ENCODE results near the gene DNAH12.

GRCh38 chr3:57314204-57314603 is 229.9 kb downstream of the DNAH12 start:
- TF ChIP-seq TCF7L2 (IDR thresholded peaks at IDR 0.05; ENCODE audit: low read depth, low read length) (no peak), YY1 (IDR thresholded peaks at IDR 0.05; ENCODE audit: insufficient read depth, insufficient replicate concordance, low read depth, low read length) (no peak), CTCF (CRISPR knock-in tag; IDR thresholded peaks at IDR 0.05) (no peak), POLR2AphosphoS5 (IDR thresholded peaks at IDR 0.05; ENCODE audit: low read depth, low read length) (no peak)

Data from HepG2 (cell line).